GM18517 (cell line): Measurements from ENCODE around the gene ZNF326.
"Not testable (repeated sequence)": the region's sequence is repeated elsewhere in the genome, so short reads cannot be mapped to it uniquely, and the experiment has no call there.

Experiments
- ATAC-seq: cut with Tn5 transposase; IDR thresholded peaks from one replicate; pipeline ENCODE4 v1.9.1; 2021; ENCODE audit warnings: mild to moderate bottlenecking, moderate library complexity; ENCODE audit not compliant: unreplicated experiment

Gene ZNF326

DNA sequence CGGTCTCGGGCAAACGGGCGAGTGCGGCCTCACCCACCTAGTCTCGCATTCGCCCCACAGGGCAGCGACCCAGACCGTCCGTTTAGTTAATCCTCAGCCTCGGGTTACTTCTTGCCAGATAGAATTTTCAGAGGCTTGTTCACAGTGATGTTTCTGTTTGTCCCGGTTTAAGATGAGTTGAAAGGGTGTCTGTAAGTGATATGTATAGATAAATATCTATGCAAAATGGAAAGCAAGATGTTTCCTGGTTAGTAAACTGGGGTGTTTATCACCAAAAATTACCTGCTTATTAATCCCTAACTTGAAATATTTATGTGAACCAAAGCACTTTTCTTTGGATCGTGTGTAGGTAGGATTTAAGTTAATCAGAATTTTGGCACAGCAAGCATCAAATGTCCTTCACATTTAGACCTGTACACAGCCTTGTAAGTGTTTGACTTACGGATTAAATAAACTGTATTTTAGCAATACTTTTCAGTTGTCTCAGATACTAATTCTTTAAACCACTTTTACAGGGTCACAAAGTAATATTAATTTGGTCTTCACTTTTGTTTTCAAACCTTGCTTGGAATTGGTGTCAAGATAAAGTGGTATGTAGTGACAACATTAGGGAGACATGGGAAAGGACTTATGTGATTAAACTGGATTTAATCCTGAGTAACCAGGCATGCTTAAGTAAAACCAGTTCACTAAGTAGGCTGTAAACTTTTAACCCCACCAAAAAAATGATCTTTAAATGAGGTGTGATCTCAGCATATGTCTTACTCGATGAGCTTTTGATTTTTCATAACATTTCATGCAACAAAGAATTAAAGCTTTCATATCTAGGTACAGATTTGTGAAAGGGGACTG is 914 bp downstream of the ZNF326 start:
- no peak for ATAC-seq

DNA sequence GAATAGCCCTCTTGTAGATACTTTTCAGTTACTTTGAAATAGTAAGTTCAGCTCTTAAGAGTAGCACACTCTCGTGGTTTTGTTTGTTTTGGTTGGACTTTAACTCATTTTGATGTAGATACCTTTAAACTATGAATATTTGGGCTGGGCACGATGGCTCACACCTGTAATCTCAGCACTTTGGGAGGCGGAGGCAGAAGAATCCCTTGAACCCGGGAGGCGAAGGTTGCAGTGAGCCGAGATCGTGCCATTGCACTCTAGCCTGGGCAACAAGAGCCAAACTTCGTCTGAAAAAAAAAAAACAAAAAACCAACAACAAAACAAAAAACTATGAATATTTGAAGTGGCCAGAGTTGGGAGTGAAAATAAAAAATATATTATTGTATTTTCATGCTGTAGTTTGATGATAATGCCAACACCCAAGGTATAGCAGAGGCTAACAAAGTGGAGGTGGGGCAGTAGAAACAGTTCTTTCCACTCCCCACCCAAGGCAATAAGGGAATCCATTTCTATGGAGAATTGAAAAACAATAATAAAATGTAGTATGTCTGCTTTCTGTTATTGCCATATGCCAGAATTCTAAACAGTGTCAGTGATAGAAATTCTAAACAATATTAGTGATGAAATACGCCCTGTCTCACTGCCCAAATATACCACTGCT is 1.7 kb downstream of the ZNF326 start:
- no peak for ATAC-seq

DNA sequence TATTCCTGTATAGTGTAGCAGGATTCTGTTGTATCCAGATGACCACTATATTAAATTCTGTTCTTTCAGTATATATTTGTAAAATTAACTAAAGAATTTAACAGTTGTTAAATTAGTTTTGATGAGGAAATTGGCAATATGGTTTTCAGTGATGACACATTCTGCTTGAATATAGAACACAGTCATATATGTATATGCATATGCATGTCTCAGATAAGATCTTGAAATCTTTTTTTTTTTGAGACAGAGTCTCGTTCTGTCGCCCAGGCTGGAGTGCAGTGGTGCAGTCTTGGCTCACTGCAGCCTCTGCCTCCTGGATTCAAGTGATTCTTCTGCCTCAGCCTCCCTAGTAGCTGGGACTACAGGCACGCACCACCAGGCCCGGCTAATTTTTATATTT is 2.2 kb downstream of the ZNF326 start:
- not testable (repeated sequence) for ATAC-seq

DNA sequence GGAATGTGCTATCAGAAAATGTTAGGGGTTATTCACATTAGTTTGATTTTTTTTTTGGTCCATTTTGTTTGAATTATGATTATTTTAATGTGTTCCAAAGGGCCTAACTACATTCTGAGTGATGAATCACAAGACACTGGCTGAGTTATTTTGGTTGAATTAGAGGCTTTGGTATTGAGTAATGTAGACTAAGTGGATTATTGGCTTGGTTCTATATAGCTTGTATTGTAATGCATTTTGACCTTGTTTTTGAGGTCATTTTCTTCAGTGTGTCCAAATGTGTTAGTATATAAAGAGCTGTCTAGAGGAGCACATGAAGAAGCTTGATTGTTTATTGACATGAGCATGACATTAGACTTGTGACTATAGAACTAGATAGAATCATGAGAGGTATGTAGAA is 3.4 kb downstream of the ZNF326 start:
- ATAC-seq, result no peak

DNA sequence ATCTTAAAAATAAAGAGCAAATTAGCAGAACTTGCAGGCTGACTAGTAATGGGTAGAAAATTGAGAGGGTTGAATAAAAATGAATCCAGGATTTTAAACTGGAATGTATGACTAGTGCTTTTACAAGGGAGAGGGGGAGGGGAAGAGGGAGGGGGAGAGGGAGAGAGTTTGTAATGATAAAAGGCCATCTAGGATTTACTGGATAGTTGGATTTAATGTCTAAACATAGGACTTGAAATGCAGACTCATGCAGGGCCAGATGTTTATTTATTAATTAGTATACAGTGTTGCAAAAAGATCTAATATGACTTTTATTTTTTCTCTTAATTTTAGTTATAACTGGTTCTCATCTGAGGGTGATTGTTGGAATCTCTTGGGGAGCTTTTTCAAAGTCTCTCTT is 4.3 kb downstream of the ZNF326 start:
- ATAC-seq, result no peak

DNA sequence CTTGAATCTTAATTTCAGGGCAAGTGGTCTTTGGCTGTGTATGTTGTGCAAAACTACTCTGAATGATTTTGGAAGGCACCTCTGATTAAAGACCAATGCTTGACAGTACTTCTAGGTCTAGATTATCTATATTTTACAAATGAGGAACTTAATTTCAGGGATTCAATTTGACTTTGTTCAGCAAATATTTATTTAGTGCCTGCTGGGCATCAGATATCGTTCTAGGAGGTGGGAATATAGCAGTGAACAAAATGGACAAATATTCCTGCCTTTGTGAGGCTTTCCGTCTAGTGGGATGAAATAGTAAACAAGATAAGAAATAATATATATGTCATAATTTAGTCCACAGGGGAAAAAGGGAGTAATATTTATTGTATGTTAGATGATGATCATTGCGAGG is 4.7 kb downstream of the ZNF326 start:
- no peak for ATAC-seq

DNA sequence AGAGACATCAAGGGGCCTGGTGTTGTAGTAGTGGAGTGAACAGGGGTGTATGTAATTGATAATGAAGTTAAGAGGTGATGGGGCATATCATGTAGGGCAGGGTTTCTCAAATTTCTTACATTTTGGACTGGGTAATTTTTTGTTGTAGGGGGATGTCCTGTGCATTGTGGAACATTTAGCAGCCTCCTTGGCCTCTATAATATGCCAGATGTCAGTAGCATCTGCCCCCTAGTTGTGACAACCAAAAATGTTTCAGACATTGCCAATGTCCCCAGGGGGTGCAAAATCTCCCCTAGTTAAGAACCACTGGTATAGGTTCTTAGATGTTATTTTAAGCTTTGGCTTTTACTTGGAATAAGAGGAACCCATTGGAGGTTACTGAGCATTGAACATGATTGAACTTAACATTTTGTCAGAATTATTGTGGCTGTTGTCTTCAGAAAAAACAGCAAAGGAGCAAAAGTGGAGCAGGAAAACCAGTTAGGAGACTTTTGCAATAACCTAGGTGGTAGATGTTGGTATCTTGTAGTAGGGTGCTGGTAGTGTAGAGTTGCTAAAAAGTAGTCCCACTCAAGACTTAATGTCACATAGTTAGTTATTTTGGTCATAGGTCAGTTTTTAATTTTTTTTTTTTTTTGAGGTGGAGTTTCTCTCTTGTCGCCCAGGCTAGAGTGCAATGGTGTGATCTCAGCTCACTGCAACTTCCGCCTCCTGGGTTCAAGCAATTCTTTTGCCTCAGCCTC is 6.2 kb downstream of the ZNF326 start:
- ATAC-seq, result no peak

DNA sequence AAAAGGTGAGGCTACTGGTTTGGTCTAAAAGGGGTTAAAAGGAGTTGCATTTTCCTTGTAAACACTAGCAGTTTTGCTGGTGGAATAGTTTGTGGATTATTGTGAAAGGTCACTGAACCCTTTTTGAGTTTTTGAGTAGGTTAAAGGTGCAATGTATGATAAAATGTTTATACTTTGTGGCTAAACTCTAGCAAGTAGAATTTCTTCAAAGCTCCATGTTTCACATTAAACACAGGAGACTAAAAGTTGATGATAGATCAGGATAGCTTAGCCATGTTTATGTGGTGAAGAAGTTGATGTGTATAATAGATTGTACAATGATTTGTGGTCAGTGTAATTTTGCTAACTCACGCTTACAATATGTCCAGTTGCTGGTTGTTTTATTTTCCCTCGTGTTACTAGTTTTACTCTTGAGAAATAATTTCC is 13.1 kb downstream of the ZNF326 start:
- no peak for ATAC-seq

DNA sequence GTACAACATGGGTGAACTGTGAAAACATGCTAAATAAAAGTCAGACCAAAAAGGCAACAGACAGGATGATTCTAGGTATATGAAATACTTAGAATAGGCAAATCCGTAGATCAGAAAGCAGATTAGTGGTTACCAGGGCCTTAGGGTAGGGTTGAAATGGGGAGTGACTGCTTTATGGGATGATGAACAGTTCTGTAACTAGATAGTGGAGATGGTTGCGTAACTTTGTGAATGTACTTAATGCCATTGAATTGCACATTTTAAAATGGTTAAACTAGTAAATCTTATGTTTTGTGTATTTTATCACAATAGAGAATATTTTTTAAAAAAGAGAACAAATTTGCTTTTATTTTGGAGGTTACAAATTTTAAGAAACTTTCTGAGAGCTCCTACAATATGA is 17.4 kb downstream of the ZNF326 start:
- no peak for ATAC-seq

DNA sequence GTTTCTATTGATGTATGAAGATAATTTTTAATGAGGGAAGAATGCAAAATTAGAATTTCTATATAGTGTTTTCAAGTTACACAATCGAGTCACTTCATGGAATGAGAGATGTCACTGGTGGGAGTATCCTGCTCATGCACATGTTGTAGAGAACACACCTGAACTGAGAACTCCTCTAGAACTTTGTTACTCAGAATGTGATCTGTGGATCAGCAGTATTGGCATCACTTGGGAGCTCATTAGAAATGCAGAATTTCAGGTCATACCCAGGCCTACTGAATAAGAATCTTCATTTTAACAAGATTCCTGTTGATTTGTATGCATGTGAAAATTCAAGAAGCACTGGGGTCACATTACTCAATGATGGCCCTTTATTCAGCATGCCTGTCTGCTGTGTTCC is 28.8 kb downstream of the ZNF326 start:
- ATAC-seq, result no peak

DNA sequence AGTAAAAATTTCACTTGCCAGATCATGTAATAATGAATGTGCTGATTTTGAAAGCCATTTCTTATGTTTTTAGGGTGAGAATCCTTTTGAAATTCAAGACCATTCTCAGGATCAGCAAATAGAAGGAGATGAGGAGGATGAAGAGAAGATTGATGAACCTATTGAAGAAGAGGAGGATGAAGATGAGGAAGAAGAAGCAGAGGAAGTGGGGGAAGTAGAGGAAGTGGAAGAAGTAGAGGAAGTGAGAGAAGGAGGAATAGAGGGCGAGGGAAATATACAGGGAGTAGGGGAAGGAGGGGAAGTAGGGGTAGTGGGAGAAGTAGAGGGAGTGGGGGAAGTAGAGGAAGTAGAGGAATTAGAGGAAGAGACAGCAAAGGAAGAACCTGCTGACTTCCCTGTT is 32.4 kb downstream of the ZNF326 start:
- ATAC-seq, result no peak

DNA sequence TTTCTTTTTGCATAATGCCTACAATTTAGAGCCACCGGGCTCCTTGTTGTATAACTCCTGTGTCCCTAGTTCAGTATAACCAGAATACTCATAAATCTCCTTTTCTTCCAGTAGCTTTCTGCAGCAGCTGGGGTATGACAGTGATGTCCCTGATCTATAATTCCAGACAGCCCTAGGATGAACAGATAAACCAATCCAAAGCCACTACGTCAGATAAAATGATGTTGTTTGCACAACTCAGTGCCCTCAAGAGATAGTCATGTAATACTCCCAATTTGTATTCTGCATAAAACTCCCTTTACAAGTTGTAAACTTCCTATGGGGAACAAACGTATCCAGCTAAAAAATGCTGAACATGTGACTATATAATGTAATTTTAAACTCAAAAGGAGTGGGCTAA is 44.7 kb downstream of the ZNF326 start:
- no peak for ATAC-seq

DNA sequence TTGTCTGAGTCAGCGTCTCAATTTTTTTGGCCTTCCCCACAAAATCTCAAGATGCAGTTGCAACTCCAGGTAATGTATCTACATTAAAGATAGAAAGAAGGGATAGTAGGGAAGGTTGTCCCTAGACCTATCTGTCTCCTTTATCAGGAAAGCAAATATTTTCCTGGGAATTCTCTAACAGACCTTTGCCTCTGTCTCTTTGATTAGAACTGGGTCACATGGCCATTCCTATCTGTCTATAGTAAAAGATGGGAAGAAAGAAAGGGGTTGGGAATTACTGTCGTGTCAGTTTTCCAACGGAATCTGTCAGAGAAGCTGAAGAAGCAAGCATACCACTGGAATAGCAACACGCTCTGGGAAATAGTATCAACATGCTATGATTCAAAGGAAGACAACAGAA is 48.7 kb downstream of the ZNF326 start:
- ATAC-seq, result no peak

DNA sequence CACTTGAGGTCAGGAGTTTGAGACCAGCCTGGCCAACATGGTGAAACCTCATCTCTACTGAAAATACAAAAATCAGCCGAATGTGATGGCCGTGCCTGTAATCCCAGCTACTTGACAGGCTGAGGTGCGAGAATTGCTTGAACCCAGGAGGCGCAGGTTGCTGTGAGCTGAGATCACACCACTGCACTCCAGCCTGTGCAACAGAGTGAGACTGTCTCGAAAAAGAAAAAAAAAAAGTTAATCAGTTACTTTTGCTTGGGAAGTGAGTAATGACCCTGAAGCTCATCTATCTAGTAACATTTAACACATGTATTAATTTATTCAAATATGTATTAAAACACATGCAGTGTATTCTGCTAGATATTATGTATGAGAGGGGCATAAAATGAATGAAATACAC is 49.4 kb downstream of the ZNF326 start:
- no peak for ATAC-seq

DNA sequence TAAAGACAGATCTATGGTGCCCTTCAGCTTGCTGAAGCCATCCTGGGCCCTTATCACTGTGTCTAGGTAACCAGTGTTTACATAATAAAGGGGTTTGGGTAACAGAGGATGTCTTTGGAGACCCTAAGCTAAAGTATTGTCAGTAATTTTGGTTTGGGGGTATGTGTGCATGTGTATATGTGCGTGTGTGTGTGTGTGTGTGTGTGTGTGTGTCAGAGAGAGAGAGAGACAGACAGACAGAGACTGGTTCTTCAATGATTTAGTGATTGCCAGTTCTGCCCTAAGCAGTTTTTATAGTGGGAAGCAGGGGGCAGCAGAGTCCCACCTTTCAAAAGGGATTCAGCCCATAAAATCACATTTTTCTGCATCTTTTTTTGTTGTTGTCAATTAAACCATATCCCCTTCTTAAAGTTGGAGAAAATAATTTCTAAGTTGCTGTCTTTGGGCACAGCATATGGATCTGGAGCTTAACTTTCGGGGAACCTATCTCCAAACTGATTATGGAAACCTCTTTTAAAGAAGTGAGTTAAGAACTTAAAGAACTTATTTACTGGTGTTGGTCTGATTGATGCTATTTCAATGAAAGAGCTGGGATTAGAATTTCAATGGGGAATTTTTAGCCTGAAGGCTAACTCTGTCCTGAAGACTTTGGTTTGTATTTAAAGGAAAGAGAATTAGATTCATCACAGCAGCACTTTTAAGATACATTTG is 51.1 kb downstream of the ZNF326 start:
- ATAC-seq, result no peak

DNA sequence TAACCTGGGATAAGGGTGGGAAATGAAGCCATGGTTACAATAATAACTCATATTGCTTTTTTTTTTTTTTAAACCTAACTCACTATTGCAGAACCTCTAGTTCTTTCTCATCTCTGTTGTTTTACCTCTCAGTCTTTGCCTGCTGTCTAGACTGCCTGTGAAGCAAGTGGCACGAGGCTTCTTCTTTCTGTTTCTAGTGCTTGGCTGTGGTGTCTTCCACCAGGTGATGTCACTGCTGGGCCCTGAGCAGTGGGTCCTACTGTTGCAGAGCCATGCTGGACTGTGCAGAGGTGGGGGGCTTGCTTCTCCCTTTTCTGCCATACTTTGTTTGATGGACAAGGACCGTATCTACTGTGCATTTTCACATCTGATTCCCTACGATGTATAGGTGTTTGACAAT is 51.7 kb downstream of the ZNF326 start:
- no peak for ATAC-seq

DNA sequence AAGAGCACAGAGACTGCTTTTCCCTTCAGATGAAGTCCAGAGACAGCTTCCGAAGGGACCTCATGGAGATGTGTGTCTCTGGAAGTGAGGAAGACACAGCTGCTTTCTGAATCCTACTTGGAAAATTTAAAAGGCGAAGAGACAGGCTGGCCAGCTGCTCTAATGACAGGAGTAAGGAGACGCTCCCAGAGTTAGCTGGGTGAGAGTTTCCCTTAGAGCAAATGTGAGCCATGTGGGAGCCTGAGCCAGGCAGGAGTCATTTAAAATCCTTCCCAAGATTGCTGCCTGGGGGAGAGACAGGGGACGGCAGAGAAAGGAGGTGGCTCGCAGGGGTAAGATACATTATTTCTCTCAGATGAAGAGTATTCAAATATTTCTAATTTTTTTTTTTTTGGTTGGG is 53.1 kb downstream of the ZNF326 start:
- no peak for ATAC-seq

DNA sequence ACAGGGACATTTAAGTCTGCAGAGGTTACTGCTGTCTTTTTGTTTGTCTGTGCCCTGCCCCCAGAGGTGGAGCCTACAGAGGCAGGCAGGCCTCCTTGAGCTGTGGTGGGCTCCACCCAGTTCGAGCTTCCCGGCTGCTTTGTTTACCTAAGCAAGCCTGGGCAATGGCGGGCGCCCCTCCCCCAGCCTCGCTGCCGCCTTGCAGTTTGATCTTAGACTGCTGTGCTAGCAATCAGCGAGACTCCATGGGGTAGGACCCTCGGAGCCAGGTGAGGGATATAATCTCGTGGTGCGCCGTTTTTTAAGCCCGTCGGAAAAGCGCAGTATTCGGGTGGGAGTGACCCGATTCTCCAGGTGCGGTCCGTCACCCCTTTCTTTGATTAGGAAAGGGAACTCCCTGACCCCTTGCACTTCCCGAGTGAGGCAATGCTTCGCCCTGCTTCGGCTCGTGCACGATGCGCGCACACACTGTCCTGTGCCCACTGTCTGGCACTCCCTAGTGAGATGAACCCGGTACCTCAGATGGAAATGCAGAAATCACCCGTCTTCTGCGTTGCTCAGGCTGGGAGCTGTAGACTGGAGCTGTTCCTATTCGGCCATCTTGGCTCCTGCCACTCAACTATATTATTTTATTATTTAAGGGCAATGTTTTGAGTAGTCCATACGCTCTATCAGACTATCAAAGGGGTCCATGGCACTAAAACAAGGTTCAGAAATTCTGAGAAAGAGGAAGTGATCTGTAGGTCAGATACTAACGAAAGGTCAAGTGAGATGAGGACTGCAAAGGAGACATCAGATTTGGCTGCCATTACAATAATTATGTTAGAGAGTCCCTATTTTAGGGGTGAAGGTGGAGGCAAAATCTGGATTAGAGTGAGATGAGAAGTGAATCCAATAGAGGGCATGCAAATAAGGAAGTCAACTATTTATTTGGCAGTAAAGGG is 68.1 kb downstream of the ZNF326 start:
- ATAC-seq, result not testable (repeated sequence)

DNA sequence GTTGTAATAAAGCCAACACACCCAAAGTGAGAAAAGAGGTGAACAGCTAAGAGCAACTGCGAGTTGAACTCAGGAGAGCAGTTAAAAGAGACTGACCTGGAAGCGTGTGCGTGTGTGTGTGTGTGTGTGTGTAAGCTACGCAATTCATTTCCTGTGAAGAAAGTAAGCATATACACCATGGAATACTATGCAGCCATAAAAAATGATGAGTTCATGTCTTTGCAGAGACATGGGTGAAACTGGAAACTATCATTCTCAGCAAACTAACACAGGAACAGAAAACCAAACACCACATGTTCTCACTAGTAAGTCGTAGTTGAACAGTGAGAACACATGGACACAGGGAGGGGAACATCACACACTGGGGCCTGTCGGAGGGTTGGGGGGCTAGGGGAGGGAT is 69.2 kb downstream of the ZNF326 start:
- not testable (repeated sequence) for ATAC-seq
